WTC11 (cell line): ENCODE results near the gene CENPM.

ENCODE experiments used
- ATF1 ChIP-seq: sonication (generic); formaldehyde crosslinking; IDR thresholded peaks from 2 replicates; pipeline ENCODE4 v1.8.1; 2023; ENCODE audit warnings: mild to moderate bottlenecking, moderate library complexity, missing genetic modification reagents
- ATF3 ChIP-seq: sonication (generic); formaldehyde crosslinking; conservative IDR thresholded peaks from 2 replicates; pipeline ENCODE4 v1.8.1; 2022; ENCODE audit warnings: mild to moderate bottlenecking, missing genetic modification reagents
- CBFB ChIP-seq: sonication (generic); formaldehyde crosslinking; IDR thresholded peaks from 2 replicates; pipeline ENCODE4 v1.8.1; 2022; ENCODE audit warnings: mild to moderate bottlenecking, low read depth, missing genetic modification reagents
- CTCF ChIP-seq: fragments of 200-600 bp; IDR thresholded peaks from 2 replicates; pipeline ENCODE4 v1.8.0; 2022; ENCODE audit warnings: antibody characterized with exemption
- ESRRA ChIP-seq: sonication (generic); formaldehyde crosslinking; IDR thresholded peaks from 2 replicates; pipeline ENCODE4 v1.8.1; 2022; ENCODE audit warnings: mild to moderate bottlenecking, missing genetic modification reagents, borderline replicate concordance
- FOXP4 ChIP-seq: sonication (generic); formaldehyde crosslinking; IDR thresholded peaks from 2 replicates; pipeline ENCODE4 v1.8.0; 2022; ENCODE audit warnings: mild to moderate bottlenecking, missing genetic modification reagents
- GABPB1 ChIP-seq: sonication (generic); formaldehyde crosslinking; IDR thresholded peaks from 2 replicates; pipeline ENCODE4 v1.8.1; 2023; ENCODE audit warnings: mild to moderate bottlenecking, missing genetic modification reagents
- HMGA2 ChIP-seq: fragments of 250-450 bp; sonication (Bioruptor Pico); IDR thresholded peaks from 2 replicates; pipeline ENCODE4 v1.4.0; 2021; ENCODE audit warnings: mild to moderate bottlenecking, moderate library complexity
- MXD4 ChIP-seq: fragments of 250-450 bp; sonication (Bioruptor Pico); IDR thresholded peaks from 2 replicates; pipeline ENCODE4 v1.8.0; 2021; ENCODE audit warnings: mild to moderate bottlenecking, moderate library complexity, borderline replicate concordance
- NFYB ChIP-seq: sonication (generic); formaldehyde crosslinking; conservative IDR thresholded peaks from 2 replicates; pipeline ENCODE4 v1.8.0; 2022; ENCODE audit warnings: low read depth, missing genetic modification reagents
- PRRX2 ChIP-seq: fragments of 250-450 bp; sonication (Bioruptor Pico); IDR thresholded peaks from 2 replicates; pipeline ENCODE4 v1.8.0; 2021; ENCODE audit warnings: mild to moderate bottlenecking
- SP1 ChIP-seq: sonication (generic); formaldehyde crosslinking; conservative IDR thresholded peaks from 2 replicates; pipeline ENCODE4 v1.8.1; 2022; ENCODE audit warnings: missing genetic modification reagents
- USF1 ChIP-seq: sonication (generic); formaldehyde crosslinking; IDR thresholded peaks from 2 replicates; pipeline ENCODE4 v1.8.0; 2022; ENCODE audit warnings: mild to moderate bottlenecking, missing genetic modification reagents

GRCh38 chr22:41948142-41948541 is 1.2 kb upstream of the CENPM start:
- TF ChIP-seq CTCF = no peak
- TF ChIP-seq GABPB1 (CRISPR knock-in tag) = no peak
- TF ChIP-seq ATF3 = no peak
- no peak for TF ChIP-seq ATF1 (CRISPR knock-in tag)
- TF ChIP-seq ESRRA (CRISPR knock-in tag) = no peak
- TF ChIP-seq MXD4 (CRISPR knock-in tag) = no peak
- TF ChIP-seq HMGA2 (CRISPR knock-in tag) = no peak
- TF ChIP-seq NFYB (CRISPR knock-in tag) = no peak
- TF ChIP-seq CBFB (CRISPR knock-in tag) = no peak
- no peak for TF ChIP-seq SP1 (CRISPR knock-in tag)
- no peak for TF ChIP-seq USF1 (CRISPR knock-in tag)
- no peak for TF ChIP-seq PRRX2
- TF ChIP-seq FOXP4 (CRISPR knock-in tag) = no peak
